ENCODE data around the gene TM9SF2.

The TM9SF2 gene, protein sequence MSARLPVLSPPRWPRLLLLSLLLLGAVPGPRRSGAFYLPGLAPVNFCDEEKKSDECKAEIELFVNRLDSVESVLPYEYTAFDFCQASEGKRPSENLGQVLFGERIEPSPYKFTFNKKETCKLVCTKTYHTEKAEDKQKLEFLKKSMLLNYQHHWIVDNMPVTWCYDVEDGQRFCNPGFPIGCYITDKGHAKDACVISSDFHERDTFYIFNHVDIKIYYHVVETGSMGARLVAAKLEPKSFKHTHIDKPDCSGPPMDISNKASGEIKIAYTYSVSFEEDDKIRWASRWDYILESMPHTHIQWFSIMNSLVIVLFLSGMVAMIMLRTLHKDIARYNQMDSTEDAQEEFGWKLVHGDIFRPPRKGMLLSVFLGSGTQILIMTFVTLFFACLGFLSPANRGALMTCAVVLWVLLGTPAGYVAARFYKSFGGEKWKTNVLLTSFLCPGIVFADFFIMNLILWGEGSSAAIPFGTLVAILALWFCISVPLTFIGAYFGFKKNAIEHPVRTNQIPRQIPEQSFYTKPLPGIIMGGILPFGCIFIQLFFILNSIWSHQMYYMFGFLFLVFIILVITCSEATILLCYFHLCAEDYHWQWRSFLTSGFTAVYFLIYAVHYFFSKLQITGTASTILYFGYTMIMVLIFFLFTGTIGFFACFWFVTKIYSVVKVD

DNA sequence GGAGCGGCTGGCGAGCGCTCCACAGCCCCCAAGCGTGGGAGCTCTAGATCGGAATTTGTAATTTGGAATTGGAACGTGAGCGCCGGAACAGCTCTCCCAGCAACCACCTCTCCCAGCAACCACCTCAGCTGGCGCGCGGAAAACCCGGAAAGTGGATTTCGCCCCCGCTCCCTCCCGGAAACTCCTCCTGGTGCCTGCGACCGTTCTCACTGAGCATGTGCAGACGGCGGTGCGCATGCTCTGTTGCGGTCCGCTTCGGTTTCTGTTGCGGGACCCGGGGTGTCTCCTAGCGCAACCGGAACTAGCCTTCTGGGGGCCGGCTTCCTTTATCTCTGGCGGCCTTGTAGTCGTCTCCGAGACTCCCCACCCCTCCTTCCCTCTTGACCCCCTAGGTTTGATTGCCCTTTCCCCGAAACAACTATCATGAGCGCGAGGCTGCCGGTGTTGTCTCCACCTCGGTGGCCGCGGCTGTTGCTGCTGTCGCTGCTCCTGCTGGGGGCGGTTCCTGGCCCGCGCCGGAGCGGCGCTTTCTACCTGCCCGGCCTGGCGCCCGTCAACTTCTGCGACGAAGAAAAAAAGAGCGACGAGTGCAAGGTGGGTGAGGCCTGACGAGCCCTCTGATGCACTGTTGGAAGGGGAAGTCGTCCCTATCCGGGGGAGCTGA lies at the start of gene TM9SF2:
Gene TM9SF2, plus strand, starts transcription at position 289 of the 664 bp plus-strand sequence. Its CDS starts 135 bp downstream, at position 424.
- no peak for TF ChIP-seq GATA3 (IDR thresholded peaks at IDR 0.05; ENCODE audit: low read depth, low read length)
- peak; percentile 28; the same call in 1 of the 2 replicates for TF ChIP-seq GATA2 (IDR thresholded peaks at IDR 0.05; ENCODE audit: low read depth, low read length)

DNA sequence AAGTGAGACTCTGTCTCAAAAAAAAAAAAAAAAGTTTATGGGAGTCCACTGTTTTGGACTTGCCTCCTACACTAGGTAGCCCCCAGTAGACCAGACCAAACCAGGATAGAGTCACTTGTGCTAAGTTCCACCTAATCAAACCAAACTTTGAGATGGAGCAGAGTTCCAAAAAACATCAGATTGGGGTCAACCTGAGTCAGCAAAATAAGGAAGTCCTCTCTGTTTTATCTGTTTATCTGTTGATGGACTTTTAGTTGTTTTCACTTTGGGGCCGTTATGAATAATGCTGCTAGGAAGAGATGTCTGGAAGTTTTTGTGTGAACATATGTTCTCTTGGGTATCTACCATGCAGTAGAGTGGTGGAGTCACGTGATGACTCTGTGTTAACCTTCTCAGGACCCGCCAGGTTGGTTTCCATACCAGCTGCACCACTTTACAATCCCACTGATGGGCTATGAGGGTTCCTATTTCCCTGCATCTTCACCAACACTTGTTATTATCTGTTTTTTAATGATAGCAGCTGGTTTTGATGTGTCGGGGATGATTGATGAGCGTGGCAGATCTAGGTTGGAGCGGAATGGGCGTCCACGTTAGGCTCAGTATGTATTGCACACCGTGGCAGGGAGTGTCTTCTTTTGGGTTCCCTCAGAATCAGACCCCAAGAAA lies 46.6 kb upstream of the TM9SF2 start:
- TF ChIP-seq GATA3 (IDR thresholded peaks at IDR 0.05; ENCODE audit: low read depth, low read length) (no peak), GATA2 (IDR thresholded peaks at IDR 0.05; ENCODE audit: low read depth, low read length) (no peak)

DNA sequence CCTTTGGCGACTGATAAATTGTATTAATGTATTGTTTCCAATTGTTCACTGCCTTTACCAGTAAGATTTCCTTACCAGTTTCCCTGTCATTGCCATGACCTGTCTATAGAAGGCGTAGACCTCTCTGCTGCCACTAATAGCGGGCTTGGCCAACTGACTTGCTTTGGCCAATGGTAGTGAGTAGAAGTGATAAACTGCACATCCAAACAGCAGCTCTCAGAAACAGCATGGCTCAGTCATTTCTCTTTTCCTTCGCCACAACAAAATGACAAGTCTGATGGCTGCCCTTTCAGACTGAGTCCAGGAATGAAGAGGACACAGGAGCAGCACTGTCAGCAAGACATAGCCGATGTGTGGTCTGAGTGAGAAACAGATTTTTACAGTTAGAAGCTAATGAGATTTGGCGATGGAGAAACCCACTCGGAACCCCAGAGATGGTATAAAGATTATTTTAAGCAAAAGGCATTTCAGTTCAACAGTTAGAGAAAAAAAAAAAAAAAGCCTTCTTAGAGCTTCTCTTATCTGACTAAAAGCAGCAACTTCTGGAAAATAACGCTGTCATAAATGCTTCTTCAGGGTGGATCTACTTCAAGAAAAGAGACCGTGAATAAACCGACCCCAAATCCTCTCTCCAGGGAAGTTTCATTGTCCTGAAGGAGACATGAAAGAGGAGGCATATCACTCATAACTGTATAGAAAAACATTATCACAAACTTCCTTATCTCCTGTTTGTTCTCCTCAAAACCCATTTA lies 42.0 kb upstream of the TM9SF2 start:
- TF ChIP-seq GATA3 (IDR thresholded peaks at IDR 0.05; ENCODE audit: low read depth, low read length) (no peak), GATA2 (IDR thresholded peaks at IDR 0.05; ENCODE audit: low read depth, low read length) (no peak)

DNA sequence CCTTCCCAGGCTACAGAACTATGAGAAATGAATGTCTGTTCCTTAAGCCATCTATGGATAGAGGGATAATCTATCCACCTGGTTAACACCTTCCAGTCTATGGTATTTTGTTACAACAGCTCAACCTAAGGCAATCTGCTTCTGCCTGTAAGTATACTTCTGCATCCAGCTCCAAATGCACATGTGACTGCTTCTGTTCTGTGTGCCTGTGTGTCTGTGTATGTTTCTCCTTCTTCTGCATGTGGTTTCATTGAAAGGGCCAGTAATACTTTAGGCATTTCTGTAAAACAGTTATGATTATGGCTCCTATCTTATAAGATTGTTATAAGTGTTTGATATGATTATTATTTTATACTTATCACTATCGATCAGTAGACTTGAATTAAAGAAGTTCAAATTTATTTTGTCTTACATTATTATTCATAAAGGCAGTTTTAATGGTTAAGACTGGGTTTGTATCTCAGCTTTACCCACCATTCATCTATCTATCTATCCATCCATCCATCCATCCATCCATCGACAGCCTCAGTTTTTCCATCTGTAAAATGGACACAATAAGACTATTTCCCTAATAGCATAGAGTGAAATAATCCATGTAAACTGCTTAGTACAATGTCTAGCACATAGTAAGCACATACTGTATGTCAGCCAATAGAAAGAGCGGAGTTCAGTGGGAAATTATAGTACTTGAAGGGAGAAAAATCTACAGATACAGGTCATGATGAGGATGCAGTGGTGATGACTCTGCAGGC lies 37.5 kb upstream of the TM9SF2 start:
- TF ChIP-seq GATA3 (IDR thresholded peaks at IDR 0.05; ENCODE audit: low read depth, low read length) (no peak), GATA2 (IDR thresholded peaks at IDR 0.05; ENCODE audit: low read depth, low read length) (no peak)

DNA sequence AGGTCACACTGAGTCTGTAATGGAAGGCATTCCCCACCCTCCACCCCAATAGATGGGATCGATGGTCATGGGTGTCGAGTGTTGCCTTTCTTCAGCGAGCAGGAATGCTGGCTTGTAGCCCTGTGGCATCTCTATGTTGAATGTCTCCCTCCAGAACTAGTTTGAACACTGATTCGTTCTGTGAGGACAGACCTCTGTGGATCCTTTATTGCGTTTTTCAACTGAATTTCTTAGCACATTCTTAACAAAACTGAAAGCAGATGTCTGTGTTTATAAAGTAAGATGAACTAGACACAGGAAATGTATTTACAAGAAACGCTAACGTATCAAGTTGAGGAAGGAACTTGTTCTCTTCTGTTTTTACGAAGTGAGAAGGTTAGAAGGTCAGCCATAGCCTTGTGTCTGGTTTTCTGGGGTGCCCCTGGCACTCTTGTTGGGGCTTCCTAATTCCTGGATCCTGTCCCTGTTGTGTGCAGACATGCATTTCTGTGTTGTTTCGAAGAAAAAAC lies 36.8 kb upstream of the TM9SF2 start:
- no peak for TF ChIP-seq GATA3 (IDR thresholded peaks at IDR 0.05; ENCODE audit: low read depth, low read length)
- TF ChIP-seq GATA2 (IDR thresholded peaks at IDR 0.05; ENCODE audit: low read depth, low read length): no peak

DNA sequence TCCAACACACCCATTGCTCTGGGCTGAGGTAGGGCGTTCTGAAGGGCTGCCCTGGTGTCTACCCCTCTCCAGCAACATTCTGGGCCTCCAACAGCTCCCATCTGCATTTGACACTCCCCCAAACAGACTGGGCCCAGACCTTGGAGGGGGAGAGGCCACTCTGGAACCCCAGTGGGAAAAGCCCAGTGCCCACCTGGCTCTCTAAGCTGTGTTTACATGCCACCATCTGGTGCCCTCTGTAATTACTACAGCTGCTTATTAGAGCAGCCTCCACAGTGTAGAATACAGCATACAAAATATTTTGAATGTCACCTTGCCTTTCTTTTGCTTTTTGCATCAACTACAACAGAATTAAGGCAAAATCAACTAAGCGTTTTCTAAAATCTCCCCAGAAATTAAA lies 35.8 kb upstream of the TM9SF2 start:
- TF ChIP-seq GATA3 (IDR thresholded peaks at IDR 0.05; ENCODE audit: low read depth, low read length) (no peak), GATA2 (IDR thresholded peaks at IDR 0.05; ENCODE audit: low read depth, low read length) (no peak)

DNA sequence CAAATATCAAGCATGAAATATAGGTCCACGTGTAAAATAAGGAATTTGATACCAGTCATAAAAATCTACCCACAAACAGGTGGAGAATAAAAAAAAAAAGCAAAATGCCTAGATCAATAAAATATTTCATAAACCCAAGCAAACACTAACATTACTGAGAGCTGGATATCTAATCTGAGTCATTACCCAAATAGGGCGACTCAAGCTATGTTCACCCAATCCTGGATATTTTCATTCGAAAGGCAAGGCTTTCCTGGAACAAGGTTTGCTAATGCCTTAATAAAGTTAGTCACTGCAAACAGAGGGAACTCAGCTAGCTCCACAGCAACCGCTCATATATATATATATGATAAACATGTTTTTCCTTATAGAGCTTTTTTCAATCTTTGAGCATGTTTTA lies 33.5 kb upstream of the TM9SF2 start:
- TF ChIP-seq GATA3 (IDR thresholded peaks at IDR 0.05; ENCODE audit: low read depth, low read length): no peak
- TF ChIP-seq GATA2 (IDR thresholded peaks at IDR 0.05; ENCODE audit: low read depth, low read length): no peak

DNA sequence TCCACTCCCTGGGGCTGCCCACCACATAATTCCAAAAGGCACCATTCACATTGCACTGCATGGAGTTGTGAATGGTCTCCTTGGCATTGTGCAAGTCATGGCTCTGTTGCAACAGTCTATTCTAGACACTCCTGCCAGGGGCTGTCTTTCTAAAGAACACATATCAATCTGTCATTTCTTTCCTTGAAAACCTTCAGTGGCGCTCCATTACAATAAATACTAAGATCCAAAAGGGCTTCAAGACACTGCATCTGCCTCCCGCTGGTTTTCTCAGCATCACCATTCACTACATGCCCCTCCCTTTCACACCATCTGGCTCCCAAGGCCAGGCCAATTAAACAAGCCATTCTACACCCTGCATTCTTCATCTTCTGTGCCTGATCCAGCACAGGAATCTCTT lies 32.2 kb upstream of the TM9SF2 start:
- no peak for TF ChIP-seq GATA3 (IDR thresholded peaks at IDR 0.05; ENCODE audit: low read depth, low read length)
- TF ChIP-seq GATA2 (IDR thresholded peaks at IDR 0.05; ENCODE audit: low read depth, low read length): no peak

DNA sequence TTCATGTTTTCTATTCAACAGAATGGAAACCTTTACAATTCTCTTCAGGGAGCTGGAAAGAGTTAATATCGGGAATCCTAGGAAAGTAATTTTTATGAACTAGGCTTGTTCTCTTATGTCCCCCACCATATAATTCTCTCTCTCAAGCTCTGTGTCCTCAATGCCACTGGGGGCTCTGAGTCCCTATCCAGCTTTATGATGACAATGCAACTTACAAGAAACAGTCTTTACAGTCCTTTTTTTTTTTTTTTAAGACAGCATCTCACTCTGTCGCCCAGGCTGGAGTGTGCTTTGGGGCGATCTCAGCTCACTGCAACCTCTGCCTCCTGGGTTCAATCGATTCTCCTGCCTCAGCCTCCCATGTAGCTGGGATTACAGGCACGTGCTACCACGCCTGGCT lies 31.2 kb upstream of the TM9SF2 start:
- TF ChIP-seq GATA2 (IDR thresholded peaks at IDR 0.05; ENCODE audit: low read depth, low read length) (no peak), GATA3 (IDR thresholded peaks at IDR 0.05; ENCODE audit: low read depth, low read length) (no peak)

DNA sequence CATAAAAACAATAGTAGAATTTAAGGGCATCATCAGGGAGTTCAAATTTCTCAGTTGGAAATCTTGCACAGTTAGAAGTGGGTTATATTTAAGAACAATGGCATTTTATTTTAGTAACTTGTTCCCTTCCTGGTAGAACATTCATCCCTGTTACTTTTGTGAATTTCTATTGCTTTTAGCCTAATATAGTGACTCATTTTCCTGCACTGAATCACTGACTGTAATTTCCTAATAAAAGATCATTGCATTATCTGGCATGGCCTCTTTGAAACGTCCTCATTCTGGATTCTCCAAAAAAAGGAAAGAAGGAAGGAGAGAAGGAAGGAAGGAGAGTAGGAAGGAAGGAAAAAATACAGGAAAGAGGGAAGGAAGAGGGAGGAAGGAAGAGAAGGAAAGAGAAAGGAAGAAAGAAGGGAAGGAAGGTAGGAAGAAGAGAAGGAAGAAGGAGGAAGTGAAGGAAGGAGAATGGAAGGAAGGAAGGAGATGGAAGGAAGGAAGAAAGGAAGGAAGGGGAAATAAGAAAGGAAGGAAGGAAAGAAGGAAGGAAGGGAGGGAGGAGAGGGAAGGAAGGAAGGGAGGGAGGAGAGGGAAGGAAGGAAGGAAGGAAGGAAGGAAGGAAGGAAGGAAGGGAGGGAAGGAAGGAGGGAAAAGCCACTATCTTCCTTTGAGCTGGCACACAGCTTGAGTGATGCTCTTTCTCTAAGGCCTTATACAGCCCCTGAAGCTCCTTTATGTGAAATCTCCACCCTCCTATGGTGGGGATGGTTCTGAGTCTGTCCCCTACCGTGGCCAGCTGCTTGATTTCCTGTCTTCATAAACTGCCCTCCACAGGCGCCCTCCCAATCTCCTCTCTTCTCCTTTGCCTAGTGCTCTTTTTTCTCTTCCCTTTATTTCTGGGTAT lies 29.8 kb upstream of the TM9SF2 start:
- no peak for TF ChIP-seq GATA3 (IDR thresholded peaks at IDR 0.05; ENCODE audit: low read depth, low read length)
- no peak for TF ChIP-seq GATA2 (IDR thresholded peaks at IDR 0.05; ENCODE audit: low read depth, low read length)

DNA sequence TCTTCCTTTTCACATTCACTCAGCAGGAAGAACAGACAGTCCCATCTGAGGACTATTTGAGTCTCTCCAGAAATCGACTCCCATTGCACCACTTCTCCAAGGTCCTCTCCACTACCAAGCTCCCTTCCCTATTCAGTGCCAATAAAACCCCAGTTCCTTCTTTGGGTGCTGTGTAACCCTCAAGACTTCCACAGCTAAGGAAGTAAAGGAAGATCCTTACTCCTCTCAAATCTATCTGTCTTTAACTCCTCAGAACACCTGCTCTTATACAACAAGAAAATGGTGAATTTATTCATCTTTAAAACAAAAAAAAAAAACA lies 29.2 kb upstream of the TM9SF2 start:
- TF ChIP-seq GATA2 (IDR thresholded peaks at IDR 0.05; ENCODE audit: low read depth, low read length) (no peak), GATA3 (IDR thresholded peaks at IDR 0.05; ENCODE audit: low read depth, low read length) (no peak)

DNA sequence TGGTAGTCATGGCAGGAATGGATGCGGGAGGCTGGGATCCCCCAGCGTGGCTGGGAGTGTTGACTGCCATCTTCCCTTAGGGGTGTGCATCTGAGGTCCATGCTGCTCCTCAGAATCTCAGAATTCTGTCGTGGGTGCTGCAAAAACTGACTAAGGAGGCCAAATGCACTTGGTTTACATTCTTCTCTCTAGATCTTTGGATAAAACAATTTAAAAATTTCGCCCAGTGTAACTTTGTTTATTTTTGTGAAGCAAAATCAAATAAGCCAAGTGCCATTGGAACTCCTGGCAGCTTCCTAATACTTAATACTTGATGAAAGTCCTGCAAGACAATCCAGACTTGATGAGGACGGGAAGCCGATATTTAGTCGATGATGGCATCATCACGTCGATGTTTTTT lies 27.8 kb upstream of the TM9SF2 start:
- no peak for TF ChIP-seq GATA2 (IDR thresholded peaks at IDR 0.05; ENCODE audit: low read depth, low read length)
- no peak for TF ChIP-seq GATA3 (IDR thresholded peaks at IDR 0.05; ENCODE audit: low read depth, low read length)

Data from SH-SY5Y (cell line).